Spleen (tissue), 7 donors: ENCODE data around the gene TCAIM.

Source experiments
- CTCF ChIP-seq, 11 experiments: fragments of 200-600 bp in 7 of 11; fragments of 450-650 bp in 4 of 11; sonication (generic) in 4 of 11; IDR thresholded peaks in 8 of 11; conservative IDR thresholded peaks in 3 of 11; 1 replicate in 7 of 11; 2 replicates in 4 of 11; pipeline versions ENCODE4 v1.4.0 to v1.8.0; 2016 to 2021; ENCODE audit warnings: antibody characterized with exemption in 11 of 11, inconsistent platforms in 4 of 11, mild to moderate bottlenecking in 1 of 11
- POLR2A ChIP-seq, 3 donors: fragments of 450-650 bp; IDR thresholded peaks; one replicate each; pipeline ENCODE4 v1.5.1; 2017; ENCODE audit warnings: antibody characterized with exemption in 3 of 3, mild to moderate bottlenecking in 1 of 3
- POLR2AphosphoS5 ChIP-seq, 3 donors: sonication (generic); formaldehyde crosslinking; IDR thresholded peaks; one replicate each; pipeline ENCODE4 v1.5.1; 2017; ENCODE audit warnings: antibody characterized with exemption in 3 of 3
- donor health status: DM: no; HTN: no; CAD: no; lungs with moderate emphysema.
- donor health status: DM: no; HTN: no; CAD: no.
- donor health status: DM: no; HTN: no; CAD: no.

- TF ChIP-seq CTCF (IDR thresholded peaks at IDR 0.05 in 8 of 11, conservative IDR thresholded peaks at IDR 0.05 in 3 of 11), result no peak
- TF ChIP-seq POLR2A (IDR thresholded peaks at IDR 0.05), result no peak
- no peak for TF ChIP-seq POLR2AphosphoS5 (IDR thresholded peaks at IDR 0.05)
Measured at GRCh38 chr3:44292276-44292675, 46.3 kb upstream of the TCAIM start.
